Liver (tissue), 3 donors: ENCODE measurements around the gene EDN1.

Source experiments
- HNF4G ChIP-seq: IDR thresholded peaks from 2 replicates; pipeline ENCODE4 v1.6.1; 2016; ENCODE audit warnings: antibody characterized with exemption
- REST ChIP-seq: IDR thresholded peaks from 2 replicates; pipeline ENCODE4 v1.6.1; 2016; ENCODE audit warnings: antibody characterized with exemption, mild to moderate bottlenecking
- RXRA ChIP-seq, 2 donors: IDR thresholded peaks; 2 replicates each; pipeline ENCODE4 v1.6.1; 2017 to 2018; ENCODE audit warnings: antibody characterized with exemption in 2 of 2, mild to moderate bottlenecking in 1 of 2
- SP1 ChIP-seq: IDR thresholded peaks from 2 replicates; pipeline ENCODE4 v1.6.1; 2018; ENCODE audit warnings: antibody characterized with exemption, mild to moderate bottlenecking
- TAF1 ChIP-seq: conservative IDR thresholded peaks from 2 replicates; pipeline ENCODE4 v1.6.1; 2016; ENCODE audit warnings: antibody characterized with exemption, mild to moderate bottlenecking
- YY1 ChIP-seq: IDR thresholded peaks from 2 replicates; pipeline ENCODE4 v1.6.1; 2016; ENCODE audit warnings: antibody characterized with exemption, mild to moderate bottlenecking
- TF ChIP-seq, protein P1 (sequence below): fragments of 150-350 bp; IDR thresholded peaks from 2 replicates; pipeline ENCODE4 v1.5.1; 2017; ENCODE audit warnings: improper control_type of control experiment, low read depth, low read length; ENCODE audit not compliant: missing input control
- TF ChIP-seq, protein P2 (sequence below): IDR thresholded peaks from 2 replicates; pipeline ENCODE4 v1.6.1; 2016; ENCODE audit warnings: antibody characterized with exemption
- donor health status: healthy.
- donor health status: healthy.

GRCh38 chr6:12309070-12309469, 18.9 kb downstream of the EDN1 start:
- no peak for TF ChIP-seq TAF1
- TF ChIP-seq, protein P1, sequence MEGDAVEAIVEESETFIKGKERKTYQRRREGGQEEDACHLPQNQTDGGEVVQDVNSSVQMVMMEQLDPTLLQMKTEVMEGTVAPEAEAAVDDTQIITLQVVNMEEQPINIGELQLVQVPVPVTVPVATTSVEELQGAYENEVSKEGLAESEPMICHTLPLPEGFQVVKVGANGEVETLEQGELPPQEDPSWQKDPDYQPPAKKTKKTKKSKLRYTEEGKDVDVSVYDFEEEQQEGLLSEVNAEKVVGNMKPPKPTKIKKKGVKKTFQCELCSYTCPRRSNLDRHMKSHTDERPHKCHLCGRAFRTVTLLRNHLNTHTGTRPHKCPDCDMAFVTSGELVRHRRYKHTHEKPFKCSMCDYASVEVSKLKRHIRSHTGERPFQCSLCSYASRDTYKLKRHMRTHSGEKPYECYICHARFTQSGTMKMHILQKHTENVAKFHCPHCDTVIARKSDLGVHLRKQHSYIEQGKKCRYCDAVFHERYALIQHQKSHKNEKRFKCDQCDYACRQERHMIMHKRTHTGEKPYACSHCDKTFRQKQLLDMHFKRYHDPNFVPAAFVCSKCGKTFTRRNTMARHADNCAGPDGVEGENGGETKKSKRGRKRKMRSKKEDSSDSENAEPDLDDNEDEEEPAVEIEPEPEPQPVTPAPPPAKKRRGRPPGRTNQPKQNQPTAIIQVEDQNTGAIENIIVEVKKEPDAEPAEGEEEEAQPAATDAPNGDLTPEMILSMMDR = no peak
- TF ChIP-seq, protein P2, sequence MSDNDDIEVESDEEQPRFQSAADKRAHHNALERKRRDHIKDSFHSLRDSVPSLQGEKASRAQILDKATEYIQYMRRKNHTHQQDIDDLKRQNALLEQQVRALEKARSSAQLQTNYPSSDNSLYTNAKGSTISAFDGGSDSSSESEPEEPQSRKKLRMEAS = no peak
- no peak for TF ChIP-seq RXRA (IDR thresholded peaks at IDR 0.05)
- TF ChIP-seq HNF4G = no peak
- no peak for TF ChIP-seq YY1
- no peak for TF ChIP-seq SP1
- TF ChIP-seq REST = no peak
